ENCODE measurements around the gene KYNU.

KYNU gene

DNA sequence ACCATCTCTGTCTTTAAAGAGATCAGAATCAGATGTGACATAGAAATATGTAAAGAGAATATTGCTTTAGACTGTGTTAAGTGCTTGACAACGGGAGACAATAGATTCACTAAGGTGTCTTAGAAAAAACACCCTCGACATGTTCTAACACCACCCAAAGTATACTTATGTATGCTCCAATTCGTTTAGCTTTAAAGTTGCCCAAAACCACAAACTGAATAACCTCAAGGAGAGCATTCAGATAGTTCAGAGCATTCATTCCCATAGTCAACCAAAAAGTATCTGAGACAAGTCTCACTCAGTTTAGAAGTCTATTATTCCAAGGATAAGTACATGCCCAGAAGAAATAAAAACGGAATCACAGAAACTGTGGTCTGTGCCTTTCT lies 96.4 kb downstream of the KYNU start:
- H3K27ac ChIP-seq (ENCODE audit: low read depth in 2 of 2, low read length in 2 of 2): no peak overlapping the region
- H3K9me3 ChIP-seq (ENCODE audit: control insufficient read depth in 2 of 2, low read length in 2 of 2): no peaks in the 10 kb centered on the region
- H3K4me1 ChIP-seq (ENCODE audit: control insufficient read depth in 2 of 2, insufficient read depth in 2 of 2, low read length in 2 of 2): no peaks in the 10 kb centered on the region
- H3K36me3 ChIP-seq (ENCODE audit: control insufficient read depth in 2 of 2, insufficient read depth in 2 of 2, low read length in 2 of 2): no peaks in the 10 kb centered on the region
- H3K27me3 ChIP-seq (ENCODE audit: control insufficient read depth in 2 of 2, insufficient read depth in 2 of 2, low read length in 2 of 2): no peaks in the 10 kb centered on the region
- no peak overlapping the region for H3K4me3 ChIP-seq (ENCODE audit: low read length in 2 of 2)
- H3K9ac ChIP-seq (ENCODE audit: low read depth in 1 of 2, low read length in 2 of 2): no peak overlapping the region

DNA sequence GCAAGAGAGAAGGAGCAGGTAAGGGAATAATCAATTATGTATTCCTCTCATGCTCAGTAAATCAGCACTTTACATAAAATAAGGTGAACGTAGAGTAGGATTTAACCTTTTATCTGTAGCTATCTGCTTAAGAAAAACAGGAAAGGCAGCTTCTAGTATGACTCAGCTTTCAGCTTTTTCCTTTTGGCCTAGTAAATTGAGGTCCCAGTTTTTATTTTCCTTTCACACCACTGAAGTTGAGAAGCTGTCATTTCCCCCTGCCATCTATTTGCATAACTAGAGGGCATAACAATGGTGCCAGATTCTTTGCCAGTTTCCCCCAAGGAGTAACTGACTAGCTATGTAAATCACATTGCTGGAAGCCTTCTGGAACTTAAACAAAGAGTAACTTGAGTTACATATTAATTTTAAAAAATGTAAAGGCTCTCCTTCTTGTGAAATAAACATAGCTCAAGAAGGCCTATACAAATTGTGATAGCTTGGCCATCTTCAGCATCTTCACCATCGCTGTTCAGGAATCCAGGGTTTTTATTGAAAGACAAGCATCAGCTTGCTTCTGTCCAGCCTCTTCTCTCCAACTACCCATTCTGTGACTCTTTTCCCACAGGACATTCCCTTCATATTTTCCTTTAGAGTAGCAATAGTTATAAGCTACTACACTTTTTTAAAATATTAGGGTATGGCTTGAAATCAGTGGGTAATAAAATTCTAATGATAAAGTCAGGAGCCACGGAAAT lies 97.0 kb downstream of the KYNU start:
- H3K9ac ChIP-seq (ENCODE audit: low read depth in 1 of 2, low read length in 2 of 2): no peak overlapping the region
- no peak overlapping the region for H3K27ac ChIP-seq (ENCODE audit: low read depth in 2 of 2, low read length in 2 of 2)
- no peaks in the 10 kb centered on the region for H3K27me3 ChIP-seq (ENCODE audit: control insufficient read depth in 2 of 2, insufficient read depth in 2 of 2, low read length in 2 of 2)
- H3K36me3 ChIP-seq (ENCODE audit: control insufficient read depth in 2 of 2, insufficient read depth in 2 of 2, low read length in 2 of 2): no peaks in the 10 kb centered on the region
- H3K4me3 ChIP-seq (ENCODE audit: low read length in 2 of 2): no peak overlapping the region
- H3K4me1 ChIP-seq (ENCODE audit: control insufficient read depth in 2 of 2, insufficient read depth in 2 of 2, low read length in 2 of 2): no peaks in the 10 kb centered on the region
- no peaks in the 10 kb centered on the region for H3K9me3 ChIP-seq (ENCODE audit: control insufficient read depth in 2 of 2, low read length in 2 of 2)

DNA sequence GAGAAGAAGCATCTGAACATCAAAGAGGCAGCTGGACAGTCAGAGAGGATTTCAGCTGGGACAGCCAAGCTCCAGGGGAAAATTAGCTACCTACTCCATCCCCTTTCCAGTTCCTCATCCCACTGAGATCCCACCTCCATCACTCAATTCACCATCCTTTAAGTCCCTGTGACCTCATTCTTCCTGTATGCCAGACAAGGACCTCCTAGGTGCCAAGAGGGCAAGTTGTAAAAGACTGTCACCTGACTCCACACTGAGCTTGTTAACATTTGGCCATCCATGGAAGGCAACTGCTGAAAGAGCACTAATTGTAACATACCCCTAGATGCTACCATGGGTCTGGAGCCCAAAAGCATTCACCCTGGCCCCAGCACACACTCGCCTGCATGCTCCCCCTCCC lies 97.8 kb downstream of the KYNU start:
- Histone ChIP-seq H3K9ac (ENCODE audit: low read depth in 1 of 2, low read length in 2 of 2) (no peak overlapping the region), H3K36me3 (ENCODE audit: control insufficient read depth in 2 of 2, insufficient read depth in 2 of 2, low read length in 2 of 2) (no peaks in the 10 kb centered on the region), H3K27ac (ENCODE audit: low read depth in 2 of 2, low read length in 2 of 2) (no peak overlapping the region), H3K4me3 (ENCODE audit: low read length in 2 of 2) (no peak overlapping the region), H3K4me1 (ENCODE audit: control insufficient read depth in 2 of 2, insufficient read depth in 2 of 2, low read length in 2 of 2) (no peaks in the 10 kb centered on the region), H3K9me3 (ENCODE audit: control insufficient read depth in 2 of 2, low read length in 2 of 2) (no peaks in the 10 kb centered on the region), H3K27me3 (ENCODE audit: control insufficient read depth in 2 of 2, insufficient read depth in 2 of 2, low read length in 2 of 2) (no peaks in the 10 kb centered on the region)

DNA sequence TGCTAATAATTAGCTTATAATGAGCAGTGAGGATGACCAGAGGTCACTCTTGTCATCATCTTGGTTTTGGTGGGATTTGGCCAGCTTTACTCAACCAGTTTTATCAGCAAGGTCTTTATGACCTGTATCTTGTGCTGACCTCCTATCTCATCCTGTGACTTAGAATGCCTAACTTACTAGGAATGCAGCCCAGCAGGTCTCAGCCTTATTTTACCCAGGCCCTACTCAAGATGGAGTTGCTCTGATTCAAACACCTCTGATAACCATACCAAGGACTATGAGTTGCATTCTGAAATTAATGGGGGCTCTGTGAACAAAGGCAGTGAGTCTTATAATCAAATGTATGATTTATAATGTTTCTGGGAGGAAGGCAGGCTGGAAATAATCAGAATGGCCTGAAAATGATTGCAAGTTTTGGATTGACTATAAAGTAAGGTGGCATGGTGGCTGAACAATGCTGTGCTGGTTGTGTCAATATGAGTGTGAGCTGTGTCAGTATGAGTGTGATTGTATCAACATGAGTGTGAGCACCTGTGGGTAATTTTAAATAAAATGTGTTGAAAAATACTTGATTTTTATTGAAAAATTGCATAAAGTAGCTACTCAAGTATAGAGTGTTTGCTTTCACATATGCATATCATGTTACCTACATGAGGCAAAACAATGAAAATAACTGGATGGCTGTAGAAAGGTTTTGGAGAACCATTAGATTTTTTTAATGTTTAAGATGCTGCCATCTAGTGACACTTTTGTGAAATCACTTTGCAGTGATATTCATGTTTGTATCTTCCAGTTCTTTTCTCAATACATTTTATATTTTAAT lies 103.0 kb downstream of the KYNU start:
- H3K27ac ChIP-seq (ENCODE audit: low read depth in 2 of 2, low read length in 2 of 2): no peak overlapping the region
- H3K4me3 ChIP-seq (ENCODE audit: low read length in 2 of 2): no peak overlapping the region
- no peak overlapping the region for H3K9ac ChIP-seq (ENCODE audit: low read depth in 1 of 2, low read length in 2 of 2)
- H3K36me3 ChIP-seq (ENCODE audit: control insufficient read depth in 2 of 2, insufficient read depth in 2 of 2, low read length in 2 of 2): no peaks in the 10 kb centered on the region
- no peaks in the 10 kb centered on the region for H3K27me3 ChIP-seq (ENCODE audit: control insufficient read depth in 2 of 2, insufficient read depth in 2 of 2, low read length in 2 of 2)
- no peaks in the 10 kb centered on the region for H3K9me3 ChIP-seq (ENCODE audit: control insufficient read depth in 2 of 2, low read length in 2 of 2)
- H3K4me1 ChIP-seq (ENCODE audit: control insufficient read depth in 2 of 2, insufficient read depth in 2 of 2, low read length in 2 of 2): no peaks in the 10 kb centered on the region

DNA sequence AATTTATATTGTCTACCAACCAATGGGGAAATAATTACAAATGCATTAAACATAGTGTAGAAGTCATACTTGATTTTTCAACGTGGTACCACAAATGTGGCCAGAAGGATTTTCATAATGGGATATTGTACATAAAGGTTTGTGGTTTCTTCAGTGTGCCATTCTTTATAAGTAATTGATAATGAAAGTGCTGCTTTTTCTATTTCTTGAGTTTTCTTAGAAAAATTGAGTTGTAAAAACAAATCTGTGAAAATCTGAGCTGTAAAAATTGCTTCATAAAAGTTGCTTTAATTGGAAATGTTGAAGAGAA lies 103.6 kb downstream of the KYNU start:
- H3K36me3 ChIP-seq (ENCODE audit: control insufficient read depth in 2 of 2, insufficient read depth in 2 of 2, low read length in 2 of 2): no peaks in the 10 kb centered on the region
- no peaks in the 10 kb centered on the region for H3K9me3 ChIP-seq (ENCODE audit: control insufficient read depth in 2 of 2, low read length in 2 of 2)
- no peak overlapping the region for H3K9ac ChIP-seq (ENCODE audit: low read depth in 1 of 2, low read length in 2 of 2)
- H3K27ac ChIP-seq (ENCODE audit: low read depth in 2 of 2, low read length in 2 of 2): no peak overlapping the region
- H3K4me3 ChIP-seq (ENCODE audit: low read length in 2 of 2): no peak overlapping the region
- H3K27me3 ChIP-seq (ENCODE audit: control insufficient read depth in 2 of 2, insufficient read depth in 2 of 2, low read length in 2 of 2): no peaks in the 10 kb centered on the region
- H3K4me1 ChIP-seq (ENCODE audit: control insufficient read depth in 2 of 2, insufficient read depth in 2 of 2, low read length in 2 of 2): no peaks in the 10 kb centered on the region

DNA sequence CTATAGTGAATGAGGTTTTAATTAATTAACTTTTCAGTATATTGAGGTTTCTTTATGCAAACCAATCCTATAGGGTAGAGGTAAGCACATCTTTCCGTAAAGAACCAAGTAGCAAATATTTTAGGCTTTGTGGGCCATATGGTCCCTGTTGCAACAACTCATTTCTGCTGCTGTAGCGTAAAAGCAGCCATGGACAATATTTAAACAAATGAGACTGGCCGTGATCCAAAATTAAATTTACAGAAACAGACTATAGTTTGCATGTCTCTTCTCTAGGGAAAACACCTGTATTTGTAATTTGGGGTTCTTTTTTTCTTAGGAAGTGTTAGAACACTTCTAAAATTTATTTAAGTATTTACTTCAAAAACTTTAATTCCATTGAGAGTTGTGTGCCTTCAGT lies 104.3 kb downstream of the KYNU start:
- no peak overlapping the region for H3K27ac ChIP-seq (ENCODE audit: low read depth in 2 of 2, low read length in 2 of 2)
- no peaks in the 10 kb centered on the region for H3K9me3 ChIP-seq (ENCODE audit: control insufficient read depth in 2 of 2, low read length in 2 of 2)
- no peaks in the 10 kb centered on the region for H3K27me3 ChIP-seq (ENCODE audit: control insufficient read depth in 2 of 2, insufficient read depth in 2 of 2, low read length in 2 of 2)
- H3K4me3 ChIP-seq (ENCODE audit: low read length in 2 of 2): no peak overlapping the region
- H3K9ac ChIP-seq (ENCODE audit: low read depth in 1 of 2, low read length in 2 of 2): no peak overlapping the region
- no peaks in the 10 kb centered on the region for H3K36me3 ChIP-seq (ENCODE audit: control insufficient read depth in 2 of 2, insufficient read depth in 2 of 2, low read length in 2 of 2)
- no peaks in the 10 kb centered on the region for H3K4me1 ChIP-seq (ENCODE audit: control insufficient read depth in 2 of 2, insufficient read depth in 2 of 2, low read length in 2 of 2)

DNA sequence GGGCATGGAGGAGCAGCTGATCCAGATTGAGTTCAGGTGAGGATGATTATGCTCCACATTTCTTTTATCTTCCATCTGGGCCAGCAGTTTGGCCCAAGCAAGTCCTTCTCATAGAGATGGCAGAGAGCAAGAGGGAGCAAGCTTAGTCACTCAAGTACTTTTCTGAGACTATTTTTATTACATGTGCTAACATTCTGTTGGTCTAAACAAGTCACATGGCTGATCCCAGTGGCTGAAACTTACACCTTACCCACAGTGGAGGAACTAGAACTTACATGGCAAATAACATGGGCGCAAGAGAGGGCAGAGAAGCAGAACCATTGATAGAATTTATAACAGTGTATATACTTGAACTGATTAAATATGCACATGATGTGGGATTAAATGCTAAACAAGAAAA lies 105.7 kb downstream of the KYNU start:
- no peak overlapping the region for H3K4me3 ChIP-seq (ENCODE audit: low read length in 2 of 2)
- no peaks in the 10 kb centered on the region for H3K4me1 ChIP-seq (ENCODE audit: control insufficient read depth in 2 of 2, insufficient read depth in 2 of 2, low read length in 2 of 2)
- no peaks in the 10 kb centered on the region for H3K27me3 ChIP-seq (ENCODE audit: control insufficient read depth in 2 of 2, insufficient read depth in 2 of 2, low read length in 2 of 2)
- H3K36me3 ChIP-seq (ENCODE audit: control insufficient read depth in 2 of 2, insufficient read depth in 2 of 2, low read length in 2 of 2): no peaks in the 10 kb centered on the region
- H3K27ac ChIP-seq (ENCODE audit: low read depth in 2 of 2, low read length in 2 of 2): no peak overlapping the region
- H3K9ac ChIP-seq (ENCODE audit: low read depth in 1 of 2, low read length in 2 of 2): no peak overlapping the region
- no peaks in the 10 kb centered on the region for H3K9me3 ChIP-seq (ENCODE audit: control insufficient read depth in 2 of 2, low read length in 2 of 2)

DNA sequence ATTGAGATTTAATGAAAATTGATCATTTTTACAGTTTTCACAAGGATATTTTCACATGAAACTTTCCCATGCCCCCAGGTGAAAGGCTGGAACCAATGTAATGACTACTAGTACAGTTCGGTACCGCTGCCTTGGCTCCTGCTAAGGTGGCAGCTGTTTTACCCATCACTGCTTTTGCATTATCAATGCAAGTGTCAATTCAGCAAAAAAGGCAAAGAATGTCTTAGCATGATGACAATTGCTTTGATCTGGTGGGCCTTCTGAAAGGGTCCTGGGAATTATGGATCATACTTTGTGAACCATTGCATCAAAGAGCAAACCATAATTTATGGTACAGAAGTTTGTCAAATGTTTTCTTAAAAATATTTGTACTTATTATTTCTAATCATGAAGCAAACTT lies 107.2 kb downstream of the KYNU start:
- no peaks in the 10 kb centered on the region for H3K9me3 ChIP-seq (ENCODE audit: control insufficient read depth in 2 of 2, low read length in 2 of 2)
- H3K27ac ChIP-seq (ENCODE audit: low read depth in 2 of 2, low read length in 2 of 2): no peak overlapping the region
- H3K36me3 ChIP-seq (ENCODE audit: control insufficient read depth in 2 of 2, insufficient read depth in 2 of 2, low read length in 2 of 2): no peaks in the 10 kb centered on the region
- no peaks in the 10 kb centered on the region for H3K27me3 ChIP-seq (ENCODE audit: control insufficient read depth in 2 of 2, insufficient read depth in 2 of 2, low read length in 2 of 2)
- H3K9ac ChIP-seq (ENCODE audit: low read depth in 1 of 2, low read length in 2 of 2): no peak overlapping the region
- H3K4me1 ChIP-seq (ENCODE audit: control insufficient read depth in 2 of 2, insufficient read depth in 2 of 2, low read length in 2 of 2): no peaks in the 10 kb centered on the region
- H3K4me3 ChIP-seq (ENCODE audit: low read length in 2 of 2): no peak overlapping the region

DNA sequence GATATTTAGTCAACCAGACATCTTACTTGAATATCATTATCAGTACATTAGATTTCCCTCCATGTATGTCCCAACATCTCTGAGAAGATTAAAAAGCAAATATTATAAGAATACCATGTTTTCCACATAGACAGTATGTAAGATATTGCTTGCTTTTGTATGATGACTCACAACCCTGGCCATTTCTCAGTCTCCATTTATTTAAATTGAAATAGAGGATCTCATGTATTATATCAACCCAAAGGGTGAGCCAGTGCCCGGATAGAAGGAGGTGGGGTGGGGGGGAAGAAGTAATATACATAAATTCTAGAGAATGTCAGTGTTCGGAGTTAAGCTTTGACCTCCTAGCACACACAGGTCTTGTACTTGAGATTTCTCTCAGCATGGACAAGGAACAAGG lies 109.6 kb downstream of the KYNU start:
- Histone ChIP-seq H3K4me3 (ENCODE audit: low read length in 2 of 2) (no peak overlapping the region), H3K4me1 (ENCODE audit: control insufficient read depth in 2 of 2, insufficient read depth in 2 of 2, low read length in 2 of 2) (no peaks in the 10 kb centered on the region), H3K27me3 (ENCODE audit: control insufficient read depth in 2 of 2, insufficient read depth in 2 of 2, low read length in 2 of 2) (no peaks in the 10 kb centered on the region), H3K9me3 (ENCODE audit: control insufficient read depth in 2 of 2, low read length in 2 of 2) (no peaks in the 10 kb centered on the region), H3K36me3 (ENCODE audit: control insufficient read depth in 2 of 2, insufficient read depth in 2 of 2, low read length in 2 of 2) (no peaks in the 10 kb centered on the region), H3K9ac (ENCODE audit: low read depth in 1 of 2, low read length in 2 of 2) (no peak overlapping the region), H3K27ac (ENCODE audit: low read depth in 2 of 2, low read length in 2 of 2) (no peak overlapping the region)

DNA sequence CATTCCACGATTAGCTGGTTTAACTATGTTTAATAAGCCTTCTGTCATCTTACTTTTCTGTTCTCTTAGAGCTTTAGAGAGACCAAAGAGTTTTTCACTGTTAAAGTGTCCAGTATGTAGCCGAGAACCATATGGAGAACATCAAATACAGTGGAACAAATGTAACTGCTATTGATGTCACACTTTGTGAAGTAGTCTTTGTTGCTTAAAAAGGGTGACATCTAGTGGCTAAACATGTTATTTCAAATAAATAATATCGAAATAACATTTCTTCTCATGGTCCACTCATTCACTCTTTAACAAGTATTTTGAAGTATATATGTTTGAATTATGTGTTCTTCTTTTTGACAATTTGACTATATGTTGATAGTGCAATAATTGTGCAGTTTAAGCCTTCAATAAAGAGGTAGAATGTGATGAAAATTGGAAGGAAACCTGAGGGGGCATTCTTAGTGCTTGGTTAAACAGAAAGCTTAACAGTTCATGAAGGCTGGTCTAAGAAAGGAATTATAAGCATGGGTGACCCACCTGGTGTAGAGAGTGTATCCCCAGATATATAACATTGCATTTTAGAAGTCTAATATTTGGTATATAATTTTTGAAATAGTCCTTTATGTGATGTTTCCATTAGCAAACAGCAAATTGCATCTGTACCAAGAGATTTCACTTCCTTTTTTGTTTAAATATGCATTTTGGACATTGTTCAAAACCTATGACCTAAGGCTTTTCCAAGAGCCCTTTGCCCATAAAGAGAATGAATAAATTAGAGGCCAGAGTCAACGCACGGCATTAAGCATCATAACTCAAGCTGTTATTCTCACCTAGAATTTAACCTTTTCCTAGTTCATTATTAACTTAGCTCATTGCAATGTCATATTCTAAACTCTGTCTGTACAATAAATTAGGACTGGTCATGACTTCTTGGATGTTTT lies 112.1 kb downstream of the KYNU start:
- H3K9me3 ChIP-seq (ENCODE audit: control insufficient read depth in 2 of 2, low read length in 2 of 2): no peaks in the 10 kb centered on the region

More for the DNA sequence above, 112.1 kb downstream of the KYNU start:
- Histone ChIP-seq H3K36me3 (ENCODE audit: control insufficient read depth in 2 of 2, insufficient read depth in 2 of 2, low read length in 2 of 2) (no peaks in the 10 kb centered on the region), H3K9ac (ENCODE audit: low read depth in 1 of 2, low read length in 2 of 2) (no peak overlapping the region), H3K4me3 (ENCODE audit: low read length in 2 of 2) (no peak overlapping the region), H3K4me1 (ENCODE audit: control insufficient read depth in 2 of 2, insufficient read depth in 2 of 2, low read length in 2 of 2) (no peaks in the 10 kb centered on the region), H3K27me3 (ENCODE audit: control insufficient read depth in 2 of 2, insufficient read depth in 2 of 2, low read length in 2 of 2) (no peaks in the 10 kb centered on the region), H3K27ac (ENCODE audit: low read depth in 2 of 2, low read length in 2 of 2) (no peak overlapping the region)
